Thymus (tissue), 11 donors: ENCODE results near the gene FILIP1L. TPM values are rescaled to one million over a fixed set of nuclear protein-coding genes. Genes with fewer than 3 reads are reported as not detected.
A peak's percentile ranks its signal among the peaks of the same experiment; 100 is the strongest.

Experiments used
- DNase-seq, 9 donors: peaks; one replicate each; pipeline ENCODE4 v3.0.0-alpha.2; 2013; ENCODE audit warnings: low spot score in 9 of 9, low read depth in 6 of 9, missing footprints in 1 of 9
- H3K27ac ChIP-seq, 2 donors: one replicate each; pipeline ENCODE4 v1.5.1; 2013; ENCODE audit warnings: control low read depth in 1 of 2, low read depth in 1 of 2, low read length in 1 of 2, mild to moderate bottlenecking in 1 of 2, moderate library complexity in 1 of 2
- H3K27me3 ChIP-seq, 2 donors: one replicate each; pipeline ENCODE4 v1.5.1; 2013; ENCODE audit warnings: low read length in 1 of 2; ENCODE audit not compliant: control insufficient read depth in 2 of 2, insufficient read depth in 1 of 2
- H3K36me3 ChIP-seq, 2 donors: one replicate each; pipeline ENCODE4 v1.5.1; 2013; ENCODE audit warnings: low read length in 1 of 2, mild to moderate bottlenecking in 1 of 2, moderate library complexity in 1 of 2; ENCODE audit not compliant: control insufficient read depth in 2 of 2, insufficient read depth in 2 of 2
- H3K4me1 ChIP-seq, 2 donors: one replicate each; pipeline ENCODE4 v1.5.1; 2013; ENCODE audit warnings: low read length in 2 of 2; ENCODE audit not compliant: control insufficient read depth in 2 of 2, insufficient read depth in 2 of 2
- H3K4me3 ChIP-seq, 2 donors: one replicate each; pipeline ENCODE4 v1.5.1; 2013; ENCODE audit warnings: low read length in 2 of 2, control low read depth in 1 of 2, mild to moderate bottlenecking in 1 of 2
- H3K9me3 ChIP-seq, 2 donors: one replicate each; pipeline ENCODE4 v1.5.1; 2013; ENCODE audit warnings: low read length in 1 of 2, mild to moderate bottlenecking in 1 of 2; ENCODE audit not compliant: control insufficient read depth in 2 of 2, insufficient read depth in 1 of 2
- WGBS: extraction: QIAGEN DNeasy Blood & Tissue Kit; methylation state at CpG from one replicate; pipeline ENCODE4 v1.1.7; 2013; 5-methylcytosine and 5-hydroxymethylcytosine counted together
- polyA plus RNA-seq: library from polyadenylated mRNA; stranded (reverse); fragments of 200-250 nt; gene quantifications from one replicate; pipeline ENCODE4 v1.2.3, GENCODE V29; 2013
- total RNA-seq: library from RNA; stranded (reverse); fragments of 120-200 nt; gene quantifications from one replicate; pipeline ENCODE4 v1.2.4, GENCODE V29; 2013
- donor health status: healthy.

The FILIP1L gene
- total and polyA plus RNA-seq, 2 donors = 6.6 to 15.5 TPM

DNA sequence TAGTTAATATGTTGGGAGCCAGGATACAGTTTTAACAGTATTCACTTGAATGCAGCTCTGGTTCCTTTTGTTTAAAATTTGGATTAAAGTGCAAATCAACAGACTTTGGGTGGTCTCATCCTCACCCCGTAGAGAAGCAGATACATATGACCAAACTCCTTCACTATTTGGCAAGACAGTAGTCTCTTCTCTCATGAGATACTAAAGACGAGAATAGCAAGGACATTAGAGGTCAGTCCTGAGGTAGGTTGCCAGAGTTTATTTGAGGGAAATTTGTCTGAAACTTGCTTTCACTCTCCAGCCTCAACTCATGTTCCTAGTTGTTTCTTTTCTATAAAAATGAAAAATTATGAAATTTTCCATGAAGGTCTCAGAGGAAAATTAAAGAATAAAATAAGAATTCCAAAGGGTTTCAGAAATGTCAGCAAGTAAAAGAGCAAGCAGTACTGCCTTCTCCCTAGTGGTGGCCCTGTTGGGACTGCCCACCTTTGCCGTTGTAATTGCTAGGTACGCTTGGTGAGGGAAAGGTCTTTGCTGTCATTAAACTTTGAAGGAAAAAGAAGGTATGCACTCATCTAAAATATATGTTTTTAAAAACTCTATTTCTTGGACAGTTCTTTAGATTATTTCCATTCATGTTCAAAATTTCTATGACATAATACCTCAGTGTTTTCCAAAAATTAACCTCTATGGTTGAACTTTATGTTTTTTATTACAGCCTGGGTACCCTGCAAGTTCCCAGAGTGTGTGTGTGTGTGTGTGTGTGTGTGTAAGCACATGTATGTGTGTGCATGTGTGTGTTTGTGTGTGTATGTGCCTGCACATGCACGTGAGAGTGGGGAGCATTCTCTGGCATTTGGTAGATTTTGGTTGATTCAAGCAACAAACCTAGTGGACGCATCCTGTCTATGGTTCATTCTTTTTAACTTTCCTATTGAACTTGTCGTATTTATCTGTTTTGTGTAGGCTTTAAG lies 185.2 kb downstream of the FILIP1L start:
- Histone ChIP-seq H3K27me3 (no peaks in the 10 kb centered on the region), H3K9me3 (no peaks in the 10 kb centered on the region), H3K4me1 (no peaks in the 10 kb centered on the region), H3K4me3 (no peak overlapping the region), H3K36me3 (no peaks in the 10 kb centered on the region), H3K27ac (peak overlapping the region in 1 of 2 donors; percentile 26)
- DNase-seq = no peak
- 88% methylated on average over 7 of the region's 7 CpGs for WGBS

DNA sequence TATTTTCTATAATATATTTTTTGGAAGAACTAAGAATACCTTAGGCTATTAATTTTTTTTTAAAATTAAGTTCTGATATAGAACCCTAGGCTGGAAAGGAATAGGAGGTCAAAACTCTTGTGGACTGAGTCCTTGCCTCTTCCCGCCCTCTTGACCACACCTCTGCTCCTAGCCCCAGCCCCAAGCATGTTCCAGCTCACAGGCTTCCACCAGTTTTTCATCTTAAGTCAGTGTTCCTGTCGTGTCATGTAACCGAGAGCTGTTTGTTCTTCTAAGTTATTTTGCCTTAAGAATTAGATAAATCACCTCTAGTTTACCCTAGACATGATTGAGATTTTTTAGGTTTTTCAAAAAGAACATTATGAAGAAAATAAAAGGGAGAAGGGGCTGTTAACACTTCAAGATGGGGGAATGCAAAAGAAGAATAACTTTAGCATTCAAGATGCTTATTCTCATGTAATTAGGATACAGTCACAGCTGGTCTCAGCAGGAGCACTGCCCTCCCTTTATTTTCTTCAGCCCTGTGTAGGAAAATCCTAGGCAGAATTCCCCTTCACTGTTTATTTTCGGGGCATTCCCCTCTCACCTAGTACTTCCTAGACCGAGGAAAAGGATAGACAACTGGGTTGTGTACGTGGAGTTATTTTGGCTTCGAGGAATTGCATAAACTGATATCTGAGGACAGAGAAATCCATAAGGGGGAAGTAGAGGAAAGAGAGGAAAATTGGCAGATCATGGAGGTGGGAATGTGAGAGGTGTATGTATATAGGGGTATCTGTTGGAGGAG lies 186.4 kb downstream of the FILIP1L start:
- Histone ChIP-seq H3K36me3 (no peaks in the 10 kb centered on the region), H3K27ac (no peak overlapping the region), H3K9me3 (no peaks in the 10 kb centered on the region), H3K27me3 (no peaks in the 10 kb centered on the region), H3K4me3 (no peak overlapping the region), H3K4me1 (no peaks in the 10 kb centered on the region)
- 94% methylated on average over 7 of the region's 7 CpGs for WGBS
- no peak for DNase-seq

DNA sequence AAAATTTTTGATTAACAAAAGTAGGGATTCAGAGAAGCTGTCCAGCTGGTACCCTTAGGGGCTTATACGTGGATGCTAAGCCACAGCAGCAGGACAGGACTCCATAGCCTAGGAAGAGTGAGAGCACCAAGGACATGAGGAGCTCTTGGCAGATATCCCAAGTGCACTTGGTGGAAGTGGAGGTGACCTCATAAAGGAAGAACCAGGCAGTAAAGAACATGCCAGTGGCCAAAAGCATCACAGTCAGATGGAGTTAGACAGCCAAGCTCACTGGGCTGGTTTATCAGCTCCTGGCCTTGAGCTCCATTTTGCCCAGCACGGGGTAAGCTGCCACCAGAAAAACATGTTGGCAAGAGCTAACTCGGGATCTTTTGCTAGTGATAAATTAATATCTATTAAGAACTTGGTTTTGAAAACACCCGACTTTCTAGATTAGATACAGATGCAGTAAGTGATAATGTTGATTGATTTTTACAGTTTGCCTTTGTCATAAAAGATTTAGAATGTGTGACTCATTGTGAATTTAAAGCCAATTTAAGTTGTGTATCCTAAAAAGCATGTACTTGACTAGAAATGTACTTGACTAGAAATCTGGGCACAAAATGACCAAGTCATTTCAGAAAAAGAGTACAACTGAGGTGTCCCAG lies 188.6 kb downstream of the FILIP1L start:
- no peaks in the 10 kb centered on the region for H3K9me3 ChIP-seq
- H3K36me3 ChIP-seq = no peaks in the 10 kb centered on the region
- DNase-seq = no peak
- no peak overlapping the region for H3K4me3 ChIP-seq
- no peak overlapping the region for H3K27ac ChIP-seq
- 95% methylated on average over 4 of the region's 4 CpGs for WGBS
- no peaks in the 10 kb centered on the region for H3K27me3 ChIP-seq
- H3K4me1 ChIP-seq = no peaks in the 10 kb centered on the region

- DNase-seq = no peak
- no peaks in the 10 kb centered on the region for H3K9me3 ChIP-seq
- no peaks in the 10 kb centered on the region for H3K36me3 ChIP-seq
- H3K27ac ChIP-seq = no peak overlapping the region
- no peaks in the 10 kb centered on the region for H3K4me1 ChIP-seq
- no peak overlapping the region for H3K4me3 ChIP-seq
- no peaks in the 10 kb centered on the region for H3K27me3 ChIP-seq
Measured at GRCh38 chr3:99923873-99924272, 190.4 kb downstream of the FILIP1L start.

DNA sequence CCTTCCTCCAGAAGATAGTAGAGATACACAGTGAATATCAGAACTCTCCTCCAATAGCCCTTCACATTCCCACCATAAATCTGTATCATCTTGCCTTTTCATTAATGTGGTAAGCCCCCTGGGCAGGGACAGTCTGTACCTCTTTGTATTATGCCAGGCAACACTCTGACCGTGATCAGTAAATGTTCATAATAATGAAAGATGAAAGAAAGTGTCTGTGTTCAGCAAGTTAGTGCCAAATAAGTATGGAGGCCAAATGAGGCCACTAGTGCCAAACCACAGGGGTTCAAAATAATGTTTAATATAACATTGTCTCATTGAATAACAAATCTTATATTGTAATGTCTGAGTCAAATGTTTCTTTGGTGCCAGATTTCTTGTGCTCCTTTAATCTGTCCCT lies 192.3 kb downstream of the FILIP1L start:
- no peak overlapping the region for H3K27ac ChIP-seq
- H3K36me3 ChIP-seq = no peaks in the 10 kb centered on the region
- no peaks in the 10 kb centered on the region for H3K4me1 ChIP-seq
- no peaks in the 10 kb centered on the region for H3K27me3 ChIP-seq
- no peak overlapping the region for H3K4me3 ChIP-seq
- H3K9me3 ChIP-seq = no peaks in the 10 kb centered on the region
- WGBS = 100% methylated on average over 1 of the region's 1 CpG
- DNase-seq = no peak

DNA sequence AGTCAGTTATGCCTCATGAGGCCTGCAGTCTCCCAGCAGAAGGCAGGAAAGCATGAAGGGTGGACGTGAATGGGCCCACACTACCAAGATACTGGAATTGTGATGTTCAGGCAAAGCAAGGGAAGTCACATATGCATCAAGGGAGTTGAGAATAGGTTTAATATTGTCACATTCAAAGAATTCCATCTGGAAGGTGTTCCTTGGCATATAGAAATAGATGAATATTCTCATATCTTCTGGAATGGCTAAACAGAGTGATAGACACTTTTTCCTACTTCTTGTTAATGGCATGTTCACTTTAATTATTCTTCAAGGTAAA lies 193.0 kb downstream of the FILIP1L start:
- no peak for DNase-seq
- Histone ChIP-seq H3K9me3 (no peaks in the 10 kb centered on the region), H3K4me1 (no peaks in the 10 kb centered on the region), H3K27ac (no peak overlapping the region), H3K36me3 (no peaks in the 10 kb centered on the region), H3K27me3 (no peaks in the 10 kb centered on the region), H3K4me3 (no peak overlapping the region)
- 96% methylated on average over 1 of the region's 1 CpG for WGBS

GRCh38 chr3:99920481-99921376 lies 193.6 kb downstream of the FILIP1L start:
- Histone ChIP-seq H3K27me3 (no peaks in the 10 kb centered on the region), H3K4me1 (no peaks in the 10 kb centered on the region), H3K36me3 (no peaks in the 10 kb centered on the region), H3K9me3 (no peaks in the 10 kb centered on the region), H3K4me3 (no peak overlapping the region), H3K27ac (no peak overlapping the region)
- 77% methylated on average over 10 of the region's 10 CpGs for WGBS
- DNase-seq = no peak

GRCh38 chr3:99919694-99920093 lies 194.6 kb downstream of the FILIP1L start:
- H3K27me3 ChIP-seq = no peaks in the 10 kb centered on the region
- H3K27ac ChIP-seq = no peak overlapping the region
- no peaks in the 10 kb centered on the region for H3K36me3 ChIP-seq
- no peaks in the 10 kb centered on the region for H3K9me3 ChIP-seq
- no peaks in the 10 kb centered on the region for H3K4me1 ChIP-seq
- DNase-seq = no peak
- H3K4me3 ChIP-seq = no peak overlapping the region
